Stomach (tissue), 9 donors: ENCODE data around the gene INHBA. TPM values are rescaled to one million over a fixed set of nuclear protein-coding genes. Genes with fewer than 3 reads are reported as not detected.

Experiments
- DNase-seq, 2 donors: peaks; one replicate each; pipeline versions ENCODE4 v3.0.0 to v3.0.0-alpha.2; 2013 to 2019
- H3K27ac ChIP-seq, 5 donors: fragments of 200-600 bp in 4 of 5; sonication (generic) in 4 of 5; one replicate each; pipeline ENCODE4 v1.5.1; 2013 to 2019; ENCODE audit warnings: mild to moderate bottlenecking in 1 of 5, moderate library complexity in 1 of 5
- H3K27me3 ChIP-seq, 3 donors: fragments of 200-600 bp; sonication (generic); one replicate each; pipeline ENCODE4 v1.5.1; 2017 to 2019; ENCODE audit warnings: mixed run types in 1 of 3
- H3K36me3 ChIP-seq, 4 donors: fragments of 200-600 bp; sonication (generic); 1 replicate in 3 of 4; 2 replicates in 1 of 4; pipeline ENCODE4 v1.5.1; 2016 to 2019
- H3K4me1 ChIP-seq, 4 donors: fragments of 200-600 bp; sonication (generic); one replicate each; pipeline ENCODE4 v1.5.1; 2016 to 2019
- H3K4me3 ChIP-seq, 4 donors: fragments of 200-600 bp; sonication (generic) in 3 of 4; one replicate each; pipeline ENCODE4 v1.5.1; 2016 to 2019; ENCODE audit warnings: mild to moderate bottlenecking in 1 of 4
- H3K9me3 ChIP-seq, 4 donors: fragments of 200-600 bp; sonication (generic); one replicate each; pipeline ENCODE4 v1.5.1; 2016 to 2019
- EP300 ChIP-seq: sonication (generic); formaldehyde crosslinking; IDR thresholded peaks from one replicate; pipeline ENCODE4 v1.6.1; 2017; ENCODE audit warnings: antibody characterized with exemption
- POLR2A ChIP-seq, 4 donors: fragments of 450-650 bp; IDR thresholded peaks; one replicate each; pipeline ENCODE4 v1.6.1; 2016; ENCODE audit warnings: antibody characterized with exemption in 4 of 4, control low read depth in 2 of 4, mild to moderate bottlenecking in 1 of 4, moderate library complexity in 1 of 4
- POLR2AphosphoS5 ChIP-seq, 3 donors: sonication (generic); formaldehyde crosslinking; IDR thresholded peaks; one replicate each; pipeline ENCODE4 v1.6.1; 2016; ENCODE audit warnings: antibody characterized with exemption in 3 of 3
- WGBS, 5 donors: extraction: QIAGEN DNeasy Blood & Tissue Kit in 3 of 5; methylation state at CpG; one replicate each; pipeline versions ENCODE4 v1.1.5 to v1.1.7; 2013 to 2018; 5-methylcytosine and 5-hydroxymethylcytosine counted together
- intact Hi-C: fragments of 100-400 bp; cut with DNase I; formaldehyde crosslinking; loops from one replicate; pipeline ENCODE4 v1.15.1; 2023; ENCODE audit warnings: low total_unique reads
- polyA plus RNA-seq, 3 donors: library from polyadenylated mRNA; stranded (reverse); fragments of 200-250 nt; gene quantifications; one replicate each; pipeline ENCODE4 v1.2.3, GENCODE V29; 2013
- total RNA-seq, 5 donors: library from RNA; depleted of rRNA; stranded (reverse); fragments of >200 nt; gene quantifications; one replicate each; pipeline versions ENCODE4 v1.1.0 to v1.2.3, GENCODE V29; 2014 to 2016
- TF ChIP-seq, protein P1 (sequence below), 7 experiments: fragments of 450-650 bp in 4 of 7; fragments of 200-600 bp in 3 of 7; sonication (generic) in 3 of 7; IDR thresholded peaks; one replicate each; pipeline ENCODE4 v1.5.1; 2016 to 2019; ENCODE audit warnings: antibody characterized with exemption in 7 of 7, control low read depth in 2 of 7, mild to moderate bottlenecking in 1 of 7
- donor health status: healthy with polysubstance abuse.
- donor health status: Bipolar disorder and iron deficiency.
- donor health status: healthy.

Gene INHBA
- total and polyA plus RNA-seq, 8 donors: 0.44 to 4.8 (median 0.85) TPM; not detected in 3

DNA sequence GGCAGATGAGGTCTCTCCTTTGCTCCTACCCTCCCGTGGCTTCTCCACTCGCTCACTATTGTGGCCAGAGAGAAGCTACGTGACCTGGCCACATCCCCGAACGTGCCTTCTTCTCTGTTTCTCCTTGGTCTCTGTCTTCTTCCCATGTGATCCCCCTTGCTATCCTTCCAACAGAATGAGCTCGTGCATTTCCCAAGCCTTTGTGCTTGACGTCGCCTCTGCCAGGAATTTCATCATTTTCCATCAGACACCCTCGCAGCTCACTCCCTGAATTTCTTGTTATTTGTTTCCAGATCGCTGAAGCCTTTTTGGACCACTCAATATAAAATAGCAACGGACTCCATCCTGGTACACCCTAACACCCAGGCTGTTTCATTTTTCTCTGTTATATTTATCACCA lies 13.8 kb upstream of the INHBA start:
- no peak for TF ChIP-seq POLR2A (IDR thresholded peaks at IDR 0.05)
- TF ChIP-seq EP300: no peak
- TF ChIP-seq, protein P1, sequence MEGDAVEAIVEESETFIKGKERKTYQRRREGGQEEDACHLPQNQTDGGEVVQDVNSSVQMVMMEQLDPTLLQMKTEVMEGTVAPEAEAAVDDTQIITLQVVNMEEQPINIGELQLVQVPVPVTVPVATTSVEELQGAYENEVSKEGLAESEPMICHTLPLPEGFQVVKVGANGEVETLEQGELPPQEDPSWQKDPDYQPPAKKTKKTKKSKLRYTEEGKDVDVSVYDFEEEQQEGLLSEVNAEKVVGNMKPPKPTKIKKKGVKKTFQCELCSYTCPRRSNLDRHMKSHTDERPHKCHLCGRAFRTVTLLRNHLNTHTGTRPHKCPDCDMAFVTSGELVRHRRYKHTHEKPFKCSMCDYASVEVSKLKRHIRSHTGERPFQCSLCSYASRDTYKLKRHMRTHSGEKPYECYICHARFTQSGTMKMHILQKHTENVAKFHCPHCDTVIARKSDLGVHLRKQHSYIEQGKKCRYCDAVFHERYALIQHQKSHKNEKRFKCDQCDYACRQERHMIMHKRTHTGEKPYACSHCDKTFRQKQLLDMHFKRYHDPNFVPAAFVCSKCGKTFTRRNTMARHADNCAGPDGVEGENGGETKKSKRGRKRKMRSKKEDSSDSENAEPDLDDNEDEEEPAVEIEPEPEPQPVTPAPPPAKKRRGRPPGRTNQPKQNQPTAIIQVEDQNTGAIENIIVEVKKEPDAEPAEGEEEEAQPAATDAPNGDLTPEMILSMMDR (IDR thresholded peaks at IDR 0.05): no peak
- no peak for TF ChIP-seq POLR2AphosphoS5 (IDR thresholded peaks at IDR 0.05)
- H3K4me3 ChIP-seq: no peak overlapping the region
- no peaks in the 10 kb centered on the region for H3K36me3 ChIP-seq
- intact Hi-C loops: no loop called here
- H3K4me1 ChIP-seq: no peaks in the 10 kb centered on the region
- no peaks in the 10 kb centered on the region for H3K9me3 ChIP-seq
- no peak for DNase-seq
- no peak overlapping the region for H3K27ac ChIP-seq
- 82 to 90% (median 87%) methylated on average over 11 of the region's 11 CpGs for WGBS, 5 donors
- peaks cover 0 to 4% (median 3%) of the 10 kb centered on the region in 3 donors for H3K27me3 ChIP-seq

DNA sequence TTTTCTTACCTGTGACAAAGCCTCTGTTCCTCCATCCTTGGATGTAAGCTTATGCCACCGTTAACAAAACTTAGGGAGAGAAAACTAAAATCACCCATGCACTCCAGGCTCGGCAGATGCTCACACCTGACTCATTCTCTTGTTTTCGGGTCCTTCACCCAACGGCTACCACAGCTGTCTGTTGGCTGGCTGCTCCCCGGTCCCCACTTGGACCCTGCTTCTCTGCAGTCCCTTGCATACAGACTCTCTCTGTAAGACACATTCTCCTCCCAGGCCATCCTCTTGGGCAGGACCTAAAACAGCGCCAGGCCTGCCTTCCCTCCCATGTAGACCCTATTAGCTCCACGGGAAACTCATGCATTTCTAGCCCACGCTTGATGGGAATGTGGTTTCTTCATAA lies 12.1 kb upstream of the INHBA start:
- 79 to 93% (median 86%) methylated on average over 8 of the region's 8 CpGs for WGBS, 5 donors
- TF ChIP-seq POLR2A (IDR thresholded peaks at IDR 0.05): no peak
- TF ChIP-seq POLR2AphosphoS5 (IDR thresholded peaks at IDR 0.05): no peak
- intact Hi-C loops: no loop called here

GRCh38 chr7:41711283-41712064 lies 8.6 kb upstream of the INHBA start:
- H3K4me3 ChIP-seq: no peak overlapping the region
- no peaks in the 10 kb centered on the region for H3K9me3 ChIP-seq
- no peak overlapping the region for H3K27ac ChIP-seq
- H3K4me1 ChIP-seq: peaks cover 0 to 2% (median under 1%) of the 10 kb centered on the region in 4 donors
- DNase-seq: peak in 1 of 2 donors; percentile 36
- peaks cover 0 to 4% (median 3%) of the 10 kb centered on the region in 3 donors for H3K27me3 ChIP-seq
- WGBS, 5 donors: 35 to 54% (median 47%) methylated on average over 10 of the region's 10 CpGs
- intact Hi-C loops: no loop called here
- no peaks in the 10 kb centered on the region for H3K36me3 ChIP-seq
- no peak for TF ChIP-seq POLR2A (IDR thresholded peaks at IDR 0.05)
- TF ChIP-seq, protein P1 (IDR thresholded peaks at IDR 0.05): peak in 1 of 7 experiments; percentile 27

More for the DNA sequence above, 12.1 kb upstream of the INHBA start:
- no peak for DNase-seq
- H3K4me3 ChIP-seq: no peak overlapping the region
- H3K27ac ChIP-seq: no peak overlapping the region
- H3K36me3 ChIP-seq: no peaks in the 10 kb centered on the region
- H3K4me1 ChIP-seq: no peaks in the 10 kb centered on the region
- H3K9me3 ChIP-seq: no peaks in the 10 kb centered on the region
- peaks cover 0 to 4% (median 3%) of the 10 kb centered on the region in 3 donors for H3K27me3 ChIP-seq

- TF ChIP-seq EP300 (no peak), POLR2AphosphoS5 (IDR thresholded peaks at IDR 0.05) (no peak), POLR2A (IDR thresholded peaks at IDR 0.05) (no peak)
- TF ChIP-seq, protein P1 (IDR thresholded peaks at IDR 0.05): no peak
- Histone ChIP-seq H3K4me3 (no peak overlapping the region), H3K27ac (no peak overlapping the region), H3K36me3 (no peaks in the 10 kb centered on the region), H3K9me3 (no peaks in the 10 kb centered on the region), H3K4me1 (peaks cover 3 to 8% (median 6%) of the 10 kb centered on the region in 4 donors), H3K27me3 (peaks cover 0 to 4% (median 3%) of the 10 kb centered on the region in 3 donors)
- intact Hi-C loops: no loop called here
- 74 to 89% (median 76%) methylated on average over 2 of the region's 2 CpGs for whole genome bisulfite sequencing, 5 donors
- DNase-seq: no peak
Observed at GRCh38 chr7:41710838-41711237, 7.9 kb upstream of the INHBA start.

- Histone ChIP-seq H3K36me3 (no peaks in the 10 kb centered on the region), H3K4me3 (no peak overlapping the region), H3K9me3 (no peaks in the 10 kb centered on the region), H3K4me1 (peaks cover 8 to 20% (median 14%) of the 10 kb centered on the region in 4 donors), H3K27ac (no peak overlapping the region), H3K27me3 (no peaks in the 10 kb centered on the region)
- no peak for TF ChIP-seq POLR2A (IDR thresholded peaks at IDR 0.05)
- TF ChIP-seq EP300: no peak
- no peak for TF ChIP-seq POLR2AphosphoS5 (IDR thresholded peaks at IDR 0.05)
- DNase-seq: no peak
- 49 to 61% (median 53%) methylated on average over 4 of the region's 4 CpGs for WGBS, 5 donors
- intact Hi-C loops: no loop called here
Observed at GRCh38 chr7:41709621-41710020, 6.7 kb upstream of the INHBA start.
